ENCODE results near the gene HS6ST3.

The HS6ST3 gene

DNA sequence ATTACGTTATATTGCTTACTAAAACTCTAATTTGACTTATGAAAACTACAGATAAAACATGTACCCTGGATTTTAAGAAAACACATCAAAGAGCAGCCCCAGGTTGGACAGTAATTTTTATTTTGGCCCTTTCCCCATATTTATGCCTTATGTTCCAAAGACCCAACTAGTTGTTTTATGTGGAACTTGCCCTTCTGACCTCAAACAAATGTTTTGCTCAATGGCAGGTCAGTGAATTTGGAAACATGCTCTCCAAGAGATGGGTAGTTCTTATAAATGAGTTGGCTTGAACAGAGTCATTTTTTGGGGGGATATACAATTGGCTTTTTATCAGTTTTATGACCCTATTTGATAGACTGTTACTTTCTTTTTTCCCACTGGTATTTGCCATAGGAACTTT is 360.0 kb downstream of the HS6ST3 start:
- TF ChIP-seq, protein P1, sequence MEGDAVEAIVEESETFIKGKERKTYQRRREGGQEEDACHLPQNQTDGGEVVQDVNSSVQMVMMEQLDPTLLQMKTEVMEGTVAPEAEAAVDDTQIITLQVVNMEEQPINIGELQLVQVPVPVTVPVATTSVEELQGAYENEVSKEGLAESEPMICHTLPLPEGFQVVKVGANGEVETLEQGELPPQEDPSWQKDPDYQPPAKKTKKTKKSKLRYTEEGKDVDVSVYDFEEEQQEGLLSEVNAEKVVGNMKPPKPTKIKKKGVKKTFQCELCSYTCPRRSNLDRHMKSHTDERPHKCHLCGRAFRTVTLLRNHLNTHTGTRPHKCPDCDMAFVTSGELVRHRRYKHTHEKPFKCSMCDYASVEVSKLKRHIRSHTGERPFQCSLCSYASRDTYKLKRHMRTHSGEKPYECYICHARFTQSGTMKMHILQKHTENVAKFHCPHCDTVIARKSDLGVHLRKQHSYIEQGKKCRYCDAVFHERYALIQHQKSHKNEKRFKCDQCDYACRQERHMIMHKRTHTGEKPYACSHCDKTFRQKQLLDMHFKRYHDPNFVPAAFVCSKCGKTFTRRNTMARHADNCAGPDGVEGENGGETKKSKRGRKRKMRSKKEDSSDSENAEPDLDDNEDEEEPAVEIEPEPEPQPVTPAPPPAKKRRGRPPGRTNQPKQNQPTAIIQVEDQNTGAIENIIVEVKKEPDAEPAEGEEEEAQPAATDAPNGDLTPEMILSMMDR (IDR thresholded peaks at IDR 0.05; ENCODE audit: borderline replicate concordance, extremely low read depth, low read length, poor library complexity, severe bottlenecking): no peak
- no peak for TF ChIP-seq EZH2 (IDR thresholded peaks at IDR 0.05; ENCODE audit: borderline replicate concordance, low read depth, low read length, severe bottlenecking)
- no peak overlapping the region for H3K4me2 ChIP-seq (ENCODE audit: insufficient read depth, low read length)
- DNase-seq (no peak), ATAC-seq (ENCODE audit: insufficient read depth, low read depth) (no peak)
- H3K27ac ChIP-seq (ENCODE audit: low read length): no peak overlapping the region
- no peaks in the 10 kb centered on the region for H3K36me3 ChIP-seq (ENCODE audit: insufficient read depth, low read length)
- H3K4me1 ChIP-seq (ENCODE audit: insufficient read depth, low read length): no peaks in the 10 kb centered on the region
- no peak overlapping the region for H3K9ac ChIP-seq (ENCODE audit: low read depth, low read length)
- H3K79me2 ChIP-seq (ENCODE audit: insufficient read depth, low read length): no peaks in the 10 kb centered on the region
- no peaks in the 10 kb centered on the region for H4K20me1 ChIP-seq (ENCODE audit: insufficient read depth, low read length)
- H3K9me3 ChIP-seq (ENCODE audit: insufficient read depth, low read length, severe bottlenecking): no peaks in the 10 kb centered on the region
- no peaks in the 10 kb centered on the region for H3K27me3 ChIP-seq (ENCODE audit: insufficient read depth, low read length, poor library complexity)
- H3K4me3 ChIP-seq (ENCODE audit: low read depth in 1 of 2, low read length in 2 of 2): no peak overlapping the region
- no peak overlapping the region for H2AFZ ChIP-seq (ENCODE audit: low read depth, low read length)

DNA sequence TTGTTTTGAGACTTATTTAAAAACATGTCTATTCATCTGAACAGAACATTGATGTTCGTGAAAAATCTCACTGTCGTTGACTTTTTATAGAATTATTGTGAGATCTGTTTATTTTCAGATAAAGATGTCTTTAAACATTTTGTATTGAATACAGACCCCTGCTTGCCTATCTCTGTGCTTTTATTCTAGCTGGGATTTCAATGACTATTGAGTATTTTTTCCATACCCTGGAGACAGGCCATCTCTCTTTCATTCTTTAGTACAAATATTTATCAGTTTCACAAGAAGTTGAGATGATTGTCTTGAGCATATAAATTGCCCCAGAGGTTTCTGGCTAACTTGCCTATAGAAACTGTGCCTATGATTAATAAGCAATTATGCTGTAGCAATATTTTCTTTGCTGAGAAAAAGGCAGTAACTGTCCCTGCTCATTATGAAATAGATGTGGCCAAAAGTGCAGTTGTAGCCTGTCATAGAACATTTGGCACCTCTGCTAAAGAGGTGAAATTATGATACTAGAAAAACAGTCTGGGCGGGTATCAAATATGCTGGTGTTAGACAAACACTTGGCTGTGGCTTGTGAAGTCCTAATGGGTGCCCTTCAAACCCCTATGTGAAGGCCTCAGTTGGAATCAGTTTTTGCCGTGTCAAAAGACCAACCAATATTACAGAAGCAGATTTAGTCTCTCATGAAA is 360.6 kb downstream of the HS6ST3 start:
- H3K4me1 ChIP-seq (ENCODE audit: insufficient read depth, low read length): no peaks in the 10 kb centered on the region
- H3K9ac ChIP-seq (ENCODE audit: low read depth, low read length): no peak overlapping the region
- H3K79me2 ChIP-seq (ENCODE audit: insufficient read depth, low read length): no peaks in the 10 kb centered on the region
- no peaks in the 10 kb centered on the region for H3K36me3 ChIP-seq (ENCODE audit: insufficient read depth, low read length)
- H2AFZ ChIP-seq (ENCODE audit: low read depth, low read length): no peak overlapping the region
- H4K20me1 ChIP-seq (ENCODE audit: insufficient read depth, low read length): no peaks in the 10 kb centered on the region
- no peaks in the 10 kb centered on the region for H3K9me3 ChIP-seq (ENCODE audit: insufficient read depth, low read length, severe bottlenecking)
- no peak overlapping the region for H3K4me2 ChIP-seq (ENCODE audit: insufficient read depth, low read length)
- no peak for ATAC-seq (ENCODE audit: insufficient read depth, low read depth)
- H3K27ac ChIP-seq (ENCODE audit: low read length): no peak overlapping the region
- TF ChIP-seq, protein P1 (IDR thresholded peaks at IDR 0.05; ENCODE audit: borderline replicate concordance, extremely low read depth, low read length, poor library complexity, severe bottlenecking): no peak
- no peak for TF ChIP-seq EZH2 (IDR thresholded peaks at IDR 0.05; ENCODE audit: borderline replicate concordance, low read depth, low read length, severe bottlenecking)
- H3K4me3 ChIP-seq (ENCODE audit: low read depth in 1 of 2, low read length in 2 of 2): no peak overlapping the region
- no peak for DNase-seq
- no peaks in the 10 kb centered on the region for H3K27me3 ChIP-seq (ENCODE audit: insufficient read depth, low read length, poor library complexity)

DNA sequence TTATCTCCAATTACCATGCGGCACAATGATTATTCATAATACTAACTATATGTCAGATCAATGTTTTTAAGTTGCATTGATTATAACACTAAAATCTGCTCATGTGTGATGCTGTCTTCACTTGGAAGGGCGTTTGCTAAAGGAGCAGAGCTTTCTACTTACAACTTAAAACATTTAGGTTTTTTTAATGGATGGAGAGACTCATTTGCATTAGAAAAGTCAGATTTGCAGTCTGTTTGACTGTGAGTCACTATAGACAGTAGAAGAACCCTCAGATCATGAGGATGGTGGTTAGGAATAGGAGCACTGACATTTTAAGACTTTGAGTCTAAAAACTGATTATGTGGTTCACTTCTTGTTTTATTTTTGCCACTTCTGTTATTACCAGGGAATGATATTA is 364.6 kb downstream of the HS6ST3 start:
- Histone ChIP-seq H3K27me3 (ENCODE audit: insufficient read depth, low read length, poor library complexity) (no peaks in the 10 kb centered on the region), H3K9ac (ENCODE audit: low read depth, low read length) (no peak overlapping the region), H4K20me1 (ENCODE audit: insufficient read depth, low read length) (no peaks in the 10 kb centered on the region), H3K36me3 (ENCODE audit: insufficient read depth, low read length) (no peaks in the 10 kb centered on the region), H3K4me2 (ENCODE audit: insufficient read depth, low read length) (no peak overlapping the region), H2AFZ (ENCODE audit: low read depth, low read length) (no peak overlapping the region), H3K9me3 (ENCODE audit: insufficient read depth, low read length, severe bottlenecking) (no peaks in the 10 kb centered on the region), H3K27ac (ENCODE audit: low read length) (no peak overlapping the region), H3K4me3 (ENCODE audit: low read depth in 1 of 2, low read length in 2 of 2) (no peak overlapping the region), H3K79me2 (ENCODE audit: insufficient read depth, low read length) (no peaks in the 10 kb centered on the region), H3K4me1 (ENCODE audit: insufficient read depth, low read length) (no peaks in the 10 kb centered on the region)
- TF ChIP-seq, protein P1 (IDR thresholded peaks at IDR 0.05; ENCODE audit: borderline replicate concordance, extremely low read depth, low read length, poor library complexity, severe bottlenecking): no peak
- no peak for TF ChIP-seq EZH2 (IDR thresholded peaks at IDR 0.05; ENCODE audit: borderline replicate concordance, low read depth, low read length, severe bottlenecking)
- no peak for DNase-seq
- no peak for ATAC-seq (ENCODE audit: insufficient read depth, low read depth)

All from DND-41 (cell line).